ENCODE measurements around the gene LCN9.

DNA sequence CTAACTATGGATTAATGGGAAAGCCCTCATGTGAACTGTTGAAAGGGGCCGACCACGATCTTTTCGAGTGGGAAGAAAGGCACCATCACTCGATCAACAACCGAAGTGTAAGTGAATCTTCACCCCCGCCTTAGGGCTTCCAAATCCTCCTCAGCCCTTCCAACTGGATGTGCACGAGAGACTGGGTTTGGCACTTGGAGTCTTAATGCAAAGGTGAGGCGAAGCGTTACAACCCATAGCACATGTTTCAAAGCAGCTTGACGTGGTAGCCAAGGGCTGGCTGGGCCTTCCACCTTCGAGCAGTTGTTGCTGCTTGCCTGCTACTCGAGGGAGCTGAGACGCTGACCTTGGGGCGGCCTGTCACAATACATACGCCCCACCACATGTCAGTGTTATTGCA lies 5.7 kb upstream of the LCN9 start:
- TF ChIP-seq, protein P1, sequence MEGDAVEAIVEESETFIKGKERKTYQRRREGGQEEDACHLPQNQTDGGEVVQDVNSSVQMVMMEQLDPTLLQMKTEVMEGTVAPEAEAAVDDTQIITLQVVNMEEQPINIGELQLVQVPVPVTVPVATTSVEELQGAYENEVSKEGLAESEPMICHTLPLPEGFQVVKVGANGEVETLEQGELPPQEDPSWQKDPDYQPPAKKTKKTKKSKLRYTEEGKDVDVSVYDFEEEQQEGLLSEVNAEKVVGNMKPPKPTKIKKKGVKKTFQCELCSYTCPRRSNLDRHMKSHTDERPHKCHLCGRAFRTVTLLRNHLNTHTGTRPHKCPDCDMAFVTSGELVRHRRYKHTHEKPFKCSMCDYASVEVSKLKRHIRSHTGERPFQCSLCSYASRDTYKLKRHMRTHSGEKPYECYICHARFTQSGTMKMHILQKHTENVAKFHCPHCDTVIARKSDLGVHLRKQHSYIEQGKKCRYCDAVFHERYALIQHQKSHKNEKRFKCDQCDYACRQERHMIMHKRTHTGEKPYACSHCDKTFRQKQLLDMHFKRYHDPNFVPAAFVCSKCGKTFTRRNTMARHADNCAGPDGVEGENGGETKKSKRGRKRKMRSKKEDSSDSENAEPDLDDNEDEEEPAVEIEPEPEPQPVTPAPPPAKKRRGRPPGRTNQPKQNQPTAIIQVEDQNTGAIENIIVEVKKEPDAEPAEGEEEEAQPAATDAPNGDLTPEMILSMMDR (optimal IDR thresholded peaks at IDR 0.05 in 1 of 3, IDR thresholded peaks at IDR 0.05 in 1 of 3, conservative IDR thresholded peaks at IDR 0.05 in 1 of 3; ENCODE audit: extremely low read depth in 1 of 3, insufficient read depth in 2 of 3, low read length in 3 of 3), result no peak
- TF ChIP-seq EZH2 (IDR thresholded peaks at IDR 0.05; ENCODE audit: low read length), result no peak
